SJSA1 (cell line): ENCODE data around the gene WAC. TPM values are rescaled to one million over a fixed set of nuclear protein-coding genes. Genes with fewer than 3 reads are reported as not detected.
"Not testable (repeated sequence)": the region's sequence is repeated elsewhere in the genome, so short reads cannot be mapped to it uniquely, and the experiment has no call there.

ENCODE experiments used
- DNase-seq, 2 experiments: peaks; one replicate each; pipeline ENCODE4 v3.0.0-alpha.2; 2015 to 2020; ENCODE audit warnings: low spot score in 2 of 2, low read depth in 1 of 2
- H3K27ac ChIP-seq: fragments of 250-450 bp; sonication (Bioruptor Pico); 2 replicates; pipeline ENCODE4 v1.5.1; 2020; ENCODE audit warnings: mild to moderate bottlenecking, moderate library complexity
- H3K27me3 ChIP-seq: fragments of 250-450 bp; sonication (Bioruptor Pico); replicated peaks from 2 replicates; pipeline ENCODE4 v1.5.1; 2020; ENCODE audit warnings: mild to moderate bottlenecking, moderate library complexity
- H3K36me3 ChIP-seq: fragments of 250-450 bp; sonication (Bioruptor Pico); 2 replicates; pipeline ENCODE4 v1.5.1; 2020; ENCODE audit warnings: mild to moderate bottlenecking
- H3K4me1 ChIP-seq: fragments of 250-450 bp; sonication (Bioruptor Pico); replicated peaks from 2 replicates; pipeline ENCODE4 v1.6.1; 2021; ENCODE audit warnings: mild to moderate bottlenecking
- H3K4me3 ChIP-seq: fragments of 250-450 bp; sonication (Bioruptor Pico); 2 replicates; pipeline ENCODE4 v1.5.1; 2020; ENCODE audit warnings: mild to moderate bottlenecking
- H3K9me3 ChIP-seq: fragments of 250-450 bp; sonication (Bioruptor Pico); replicated peaks from 2 replicates; pipeline ENCODE4 v1.5.1; 2020; ENCODE audit warnings: mild to moderate bottlenecking
- total RNA-seq: library from RNA; depleted of rRNA; stranded (reverse); fragments of >200 nt; shearing (Covaris generic); gene quantifications from 2 replicates; pipeline ENCODE4 v1.2.3, GENCODE V29; 2014

Gene WAC
- total RNA-seq, 1 experiment from 2014 or later, result 90.6 TPM

DNA sequence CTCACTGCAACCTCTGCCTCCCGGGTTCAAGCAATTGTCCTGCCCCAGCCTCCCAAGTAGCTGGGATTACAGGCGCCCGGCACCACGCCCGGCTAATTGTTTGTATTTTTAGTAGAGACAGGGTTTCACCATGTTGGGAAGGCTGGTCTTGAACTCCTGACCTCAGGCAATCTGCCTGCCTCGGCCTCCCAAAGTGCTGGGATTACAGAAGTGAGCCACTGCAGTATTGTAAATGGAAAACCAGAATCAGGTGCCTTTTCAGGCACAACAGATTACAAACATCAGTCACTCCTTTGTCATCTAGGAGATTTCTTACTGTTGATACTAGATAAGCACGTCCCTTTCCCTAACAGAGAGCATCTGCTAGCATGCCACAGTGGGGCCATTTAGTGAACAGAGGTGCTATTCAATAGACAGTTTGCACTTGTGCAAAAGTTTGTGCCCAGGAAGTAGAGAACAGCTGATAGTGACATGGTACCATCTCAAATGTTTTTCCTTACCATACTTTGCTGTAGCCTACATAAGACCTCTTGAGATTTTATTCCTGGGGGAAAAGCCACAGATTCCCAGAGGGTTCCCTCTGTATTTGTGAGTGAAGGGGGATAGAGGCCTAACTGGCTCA is 24.5 kb upstream of the WAC start:
- Histone ChIP-seq H3K4me3 (no peak overlapping the region), H3K9me3 (no peaks in the 10 kb centered on the region), H3K36me3 (no peaks in the 10 kb centered on the region), H3K27me3 (peaks cover 11% of the 10 kb centered on the region; the same call in 1 of the 2 replicates), H3K4me1 (no peaks in the 10 kb centered on the region), H3K27ac (no peak overlapping the region)
- DNase-seq, result no peak

GRCh38 chr10:28509286-28509685 is 23.6 kb upstream of the WAC start:
- Histone ChIP-seq H3K27me3 (peaks cover 11% of the 10 kb centered on the region; the same call in 1 of the 2 replicates), H3K4me1 (no peaks in the 10 kb centered on the region), H3K4me3 (no peak overlapping the region), H3K27ac (no peak overlapping the region), H3K36me3 (no peaks in the 10 kb centered on the region), H3K9me3 (no peaks in the 10 kb centered on the region)
- no peak for DNase-seq

- H3K27ac ChIP-seq, result no peak overlapping the region
- no peak for DNase-seq
Observed at GRCh38 chr10:28514648-28515047, 18.3 kb upstream of the WAC start.

GRCh38 chr10:28520346-28520745 is 12.6 kb upstream of the WAC start:
- no peaks in the 10 kb centered on the region for H3K27me3 ChIP-seq
- H3K4me1 ChIP-seq, result no peaks in the 10 kb centered on the region
- peaks cover 16% of the 10 kb centered on the region for H3K36me3 ChIP-seq
- no peak for DNase-seq
- no peaks in the 10 kb centered on the region for H3K9me3 ChIP-seq
- no peak overlapping the region for H3K27ac ChIP-seq
- no peak overlapping the region for H3K4me3 ChIP-seq

More at GRCh38 chr10:28514648-28515047, 18.3 kb upstream of the WAC start:
- Histone ChIP-seq H3K4me3 (no peak overlapping the region), H3K36me3 (no peaks in the 10 kb centered on the region), H3K4me1 (no peaks in the 10 kb centered on the region), H3K27me3 (peaks cover 7% of the 10 kb centered on the region; the same call in 1 of the 2 replicates), H3K9me3 (no peaks in the 10 kb centered on the region)

GRCh38 chr10:28520828-28521227 is 12.1 kb upstream of the WAC start:
- H3K4me1 ChIP-seq, H3K9me3 ChIP-seq, H3K4me3 ChIP-seq, H3K27ac ChIP-seq, DNase-seq, H3K27me3 ChIP-seq: not testable (repeated sequence)
- peaks cover 19% of the 10 kb centered on the region for H3K36me3 ChIP-seq

GRCh38 chr10:28521961-28522360 is 11.0 kb upstream of the WAC start:
- peaks cover 22% of the 10 kb centered on the region for H3K36me3 ChIP-seq
- not testable (repeated sequence) for H3K4me1 ChIP-seq, H3K27me3 ChIP-seq, DNase-seq, H3K4me3 ChIP-seq, H3K9me3 ChIP-seq, H3K27ac ChIP-seq

- Histone ChIP-seq H3K4me1 (no peaks in the 10 kb centered on the region), H3K4me3 (no peak overlapping the region), H3K27ac (no peak overlapping the region), H3K9me3 (no peaks in the 10 kb centered on the region), H3K36me3 (peaks cover 22% of the 10 kb centered on the region), H3K27me3 (no peaks in the 10 kb centered on the region)
- DNase-seq, result no peak
Observed at GRCh38 chr10:28523725-28524252, 9.1 kb upstream of the WAC start.

DNA sequence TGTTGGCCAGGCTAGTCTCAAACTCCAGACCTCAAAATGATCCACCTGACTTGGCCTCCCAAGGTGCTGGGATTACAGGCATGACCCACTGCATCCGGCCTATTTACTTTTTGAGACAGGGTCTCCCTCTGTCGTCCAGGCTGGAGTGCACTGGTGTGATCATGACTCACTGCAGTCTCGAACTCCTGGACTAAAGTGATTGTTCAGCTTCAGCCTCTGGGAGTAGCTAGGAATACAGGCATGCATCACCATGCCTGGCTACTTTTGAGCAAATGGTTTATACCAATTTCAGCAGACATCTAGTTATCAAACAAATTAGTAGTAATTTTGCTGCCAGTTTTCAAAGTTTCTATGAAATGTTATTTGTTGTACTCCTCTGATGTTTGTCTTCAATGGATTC is 2.2 kb upstream of the WAC start:
- H3K27me3 ChIP-seq, result no peaks in the 10 kb centered on the region
- no peak for DNase-seq
- H3K27ac ChIP-seq, result no peak overlapping the region
- H3K9me3 ChIP-seq, result no peaks in the 10 kb centered on the region
- no peak overlapping the region for H3K4me3 ChIP-seq
- H3K4me1 ChIP-seq, result 0 out of 2 replicates have a peak, but pooled peaks cover 3% of the 10 kb centered on the region
- peaks cover 43% of the 10 kb centered on the region for H3K36me3 ChIP-seq

- peak overlapping the region; percentile 82 for H3K4me3 ChIP-seq
- H3K27me3 ChIP-seq, result no peaks in the 10 kb centered on the region
- 0 out of 2 replicates have a peak, but pooled peaks cover 3% of the 10 kb centered on the region for H3K4me1 ChIP-seq
- no peak for DNase-seq
- H3K9me3 ChIP-seq, result no peaks in the 10 kb centered on the region
- peak overlapping the region; percentile 96 for H3K27ac ChIP-seq
- H3K36me3 ChIP-seq, result peaks cover 63% of the 10 kb centered on the region
Observed at GRCh38 chr10:28533186-28533564, 257 bp downstream of the WAC start.

GRCh38 chr10:28533571-28534304 is 820 bp downstream of the WAC start:
- peak overlapping the region; percentile 86 for H3K27ac ChIP-seq
- H3K4me1 ChIP-seq, result 0 out of 2 replicates have a peak, but pooled peaks cover 3% of the 10 kb centered on the region
- peak; percentile 44 to 65 for DNase-seq
- peaks cover 67% of the 10 kb centered on the region for H3K36me3 ChIP-seq
- H3K9me3 ChIP-seq, result no peaks in the 10 kb centered on the region
- H3K27me3 ChIP-seq, result no peaks in the 10 kb centered on the region
- peak overlapping the region; percentile 82 for H3K4me3 ChIP-seq

GRCh38 chr10:28535846-28536245 is 2.9 kb downstream of the WAC start:
- Histone ChIP-seq H3K27me3 (no peaks in the 10 kb centered on the region), H3K4me3 (no peak overlapping the region), H3K9me3 (no peaks in the 10 kb centered on the region), H3K36me3 (peaks cover 84% of the 10 kb centered on the region), H3K4me1 (0 out of 2 replicates have a peak, but pooled peaks cover 3% of the 10 kb centered on the region), H3K27ac (no peak overlapping the region)
- DNase-seq, result no peak

DNA sequence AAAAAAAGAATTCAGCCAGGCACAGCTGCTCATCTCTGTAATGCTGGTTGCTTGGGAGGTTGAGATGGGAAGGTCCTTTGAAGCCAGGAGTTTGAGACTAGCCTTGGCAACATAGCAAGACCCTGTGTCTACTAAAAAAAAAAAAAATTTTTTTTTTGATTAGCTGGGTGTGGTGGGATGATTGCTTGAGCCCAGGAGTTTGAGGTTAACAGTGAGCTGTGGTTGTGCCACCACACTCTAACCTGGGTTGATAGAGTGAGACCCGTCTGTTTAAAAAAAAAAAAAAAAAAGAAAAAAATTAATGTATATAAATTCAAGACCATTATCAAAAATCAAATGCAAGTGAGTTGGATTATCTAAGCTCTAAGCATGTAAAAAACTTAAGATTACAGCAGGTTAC is 5.7 kb downstream of the WAC start:
- DNase-seq, result no peak
- no peak overlapping the region for H3K27ac ChIP-seq
- no peaks in the 10 kb centered on the region for H3K9me3 ChIP-seq
- no peaks in the 10 kb centered on the region for H3K4me1 ChIP-seq
- no peak overlapping the region for H3K4me3 ChIP-seq
- H3K36me3 ChIP-seq, result peaks cover 96% of the 10 kb centered on the region
- no peaks in the 10 kb centered on the region for H3K27me3 ChIP-seq

DNA sequence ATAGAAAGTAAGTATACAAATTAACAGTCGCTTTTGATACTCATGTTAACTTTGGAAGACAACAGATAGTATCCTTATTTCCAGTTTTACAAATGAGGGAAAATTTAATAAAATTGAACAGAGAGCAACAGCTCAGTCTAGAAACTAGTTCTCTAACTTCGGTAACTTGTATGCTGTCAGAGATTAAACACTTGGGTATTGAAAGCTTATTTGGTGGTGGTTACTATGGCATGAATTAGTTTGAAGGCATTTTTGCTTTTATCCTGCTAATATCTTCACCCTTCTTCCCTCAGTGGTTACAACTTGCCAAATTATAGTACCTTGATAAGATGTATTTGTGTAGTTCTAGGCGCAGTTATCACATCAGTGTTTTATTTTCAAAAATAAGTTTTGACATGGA is 7.2 kb downstream of the WAC start:
- Histone ChIP-seq H3K27ac (no peak overlapping the region), H3K27me3 (no peaks in the 10 kb centered on the region), H3K4me3 (no peak overlapping the region), H3K9me3 (no peaks in the 10 kb centered on the region), H3K36me3 (peaks cover 96% of the 10 kb centered on the region), H3K4me1 (no peaks in the 10 kb centered on the region)
- DNase-seq, result no peak

DNA sequence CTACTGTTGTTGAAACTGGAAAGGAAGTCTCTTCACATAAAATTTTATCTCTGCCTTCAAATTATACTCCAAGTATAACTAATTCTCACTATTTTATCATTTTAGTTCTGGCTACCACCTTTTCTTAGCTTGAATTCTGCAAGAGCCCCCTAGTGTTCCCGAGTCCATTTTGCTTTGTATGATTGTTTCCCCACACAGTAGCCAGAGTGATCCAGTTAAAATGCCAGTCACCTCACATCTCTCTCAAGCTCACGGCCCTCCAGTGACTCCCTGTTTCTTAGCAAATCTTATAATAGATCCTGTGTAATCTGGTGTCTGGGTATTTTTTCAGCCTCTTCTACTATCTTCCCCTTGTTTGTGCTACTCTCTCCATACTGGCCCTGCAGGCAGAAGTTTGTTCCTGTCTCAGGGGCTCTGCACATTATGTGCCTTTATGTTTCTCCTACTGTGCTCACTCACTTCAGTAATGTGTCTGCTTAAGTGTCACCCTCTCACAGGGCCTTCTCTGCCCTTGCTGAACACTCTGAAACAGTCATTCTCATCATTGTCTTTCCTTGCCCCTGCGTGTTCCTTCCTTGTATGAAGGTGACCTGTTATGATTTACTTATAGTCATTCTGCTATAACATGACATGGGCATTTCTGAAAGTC is 8.9 kb downstream of the WAC start:
- Histone ChIP-seq H3K27me3 (no peaks in the 10 kb centered on the region), H3K36me3 (peaks cover 92% of the 10 kb centered on the region), H3K4me3 (no peak overlapping the region), H3K9me3 (no peaks in the 10 kb centered on the region), H3K27ac (no peak overlapping the region), H3K4me1 (no peaks in the 10 kb centered on the region)
- no peak for DNase-seq
